Measurements from ENCODE around the gene CHADL. TPM values are rescaled to one million over a fixed set of nuclear protein-coding genes. Genes with fewer than 3 reads are reported as not detected.

The CHADL gene
- total and polyA plus RNA-seq, 9 of the 15 experiments (the other 6 are each of a cell fraction or from before 2014, with no cell fraction given) = not detected

DNA sequence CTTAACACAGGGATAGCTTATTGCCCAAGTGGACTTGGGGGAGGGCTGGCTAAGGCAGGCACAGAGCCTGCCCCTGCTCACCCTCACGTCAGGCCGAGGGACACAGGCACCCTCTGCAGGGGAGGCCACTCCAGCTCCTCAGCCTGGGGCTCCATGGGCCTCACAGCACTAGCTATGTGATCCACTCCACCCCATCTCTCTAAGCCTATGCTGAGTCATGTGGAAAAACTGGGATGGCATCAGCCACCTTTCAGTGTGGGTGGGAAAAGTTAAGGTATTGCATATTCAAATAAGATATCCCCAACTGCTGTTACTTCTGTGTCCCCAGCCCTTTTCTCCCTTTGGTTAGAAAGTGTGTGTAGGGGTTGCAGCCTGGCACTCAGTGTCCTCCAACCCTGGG is 23.0 kb upstream of the CHADL start (continued):
- TF ChIP-seq EWSR1 (IDR thresholded peaks at IDR 0.05; ENCODE audit: borderline replicate concordance, low read depth, partially characterized antibody) = no peak
- TF ChIP-seq, protein P1, sequence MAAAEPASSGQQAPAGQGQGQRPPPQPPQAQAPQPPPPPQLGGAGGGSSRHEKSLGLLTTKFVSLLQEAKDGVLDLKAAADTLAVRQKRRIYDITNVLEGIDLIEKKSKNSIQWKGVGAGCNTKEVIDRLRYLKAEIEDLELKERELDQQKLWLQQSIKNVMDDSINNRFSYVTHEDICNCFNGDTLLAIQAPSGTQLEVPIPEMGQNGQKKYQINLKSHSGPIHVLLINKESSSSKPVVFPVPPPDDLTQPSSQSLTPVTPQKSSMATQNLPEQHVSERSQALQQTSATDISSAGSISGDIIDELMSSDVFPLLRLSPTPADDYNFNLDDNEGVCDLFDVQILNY (CRISPR knock-in tag; IDR thresholded peaks at IDR 0.05) = no peak

DNA sequence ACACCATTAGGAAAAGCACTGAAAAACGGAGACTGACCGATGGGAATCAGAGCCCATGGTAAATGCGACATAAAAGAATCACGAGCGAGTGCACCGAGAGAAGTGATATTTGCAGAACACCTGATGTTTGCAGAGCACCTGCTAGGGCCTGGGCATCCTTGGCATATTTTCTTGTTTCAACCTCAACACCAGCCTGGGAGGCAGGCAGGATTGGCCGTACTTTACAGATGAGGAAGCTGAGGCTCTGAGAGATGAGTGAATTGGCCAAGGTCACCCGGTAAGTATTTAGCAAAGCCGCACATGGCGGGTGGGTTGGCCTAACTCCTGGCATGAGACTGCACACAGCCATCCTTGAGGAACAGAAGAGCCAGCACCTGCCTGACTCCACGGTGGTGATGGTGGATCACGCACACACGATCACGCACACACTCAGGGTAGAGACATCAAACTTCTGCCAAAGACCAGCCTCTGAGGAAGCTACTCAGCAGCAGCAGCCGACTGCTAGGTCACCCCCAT is 21.6 kb upstream of the CHADL start:
- FAIRE-seq = no peak
- WGBS (ENCODE audit: insufficient coverage, low coverage, missing lambda C conversion rate) = 94% methylated on average over 12 of the region's 15 CpGs
- POLR2A ChIA-PET = no interaction called here
- Histone ChIP-seq H4K20me1 (replicated peaks; ENCODE audit: control insufficient read depth, insufficient read depth, low read length) (no peaks in the 10 kb centered on the region), H3K4me1 (replicated peaks in 1 of 2; ENCODE audit: control insufficient read depth in 2 of 2, insufficient read depth in 2 of 2, low read length in 2 of 2) (peaks cover 0 to 5% of the 10 kb centered on the region in 2 experiments; a peak in 1 of 5 replicates), H3K9ac (ENCODE audit: insufficient read depth in 1 of 2, low read depth in 2 of 2, low read length in 2 of 2) (no peak overlapping the region), H3K9me3 (replicated peaks; ENCODE audit: control insufficient read depth, insufficient read depth, low read depth, low read length) (no peaks in the 10 kb centered on the region), H2AFZ (ENCODE audit: low read depth, low read length) (no peak overlapping the region), H3K79me2 (ENCODE audit: control insufficient read depth, insufficient read depth, low read length) (no peaks in the 10 kb centered on the region), H3K4me3 (no peak overlapping the region), H3K9me1 (ENCODE audit: control insufficient read depth, insufficient read depth, low read length) (no peaks in the 10 kb centered on the region), H3K27ac (ENCODE audit: extremely low read depth, low read depth, low read length) (no peak overlapping the region), H3K27me3 (ENCODE audit: control insufficient read depth in 2 of 2, insufficient read depth in 2 of 2, low read length in 2 of 2) (no peaks in the 10 kb centered on the region), H3K4me2 (ENCODE audit: insufficient read depth, low read length) (no peak overlapping the region), H3K36me3 (ENCODE audit: control insufficient read depth, insufficient read depth, low read length) (peaks cover 84% of the 10 kb centered on the region; the same call in 2 of the 3 replicates)
- ATAC-seq = no peak
- DNase-seq (ENCODE audit: extremely low read depth in 1 of 4, low spot score in 3 of 4) = no peak
- no TSS peak for BruUV-seq (replicated peaks)
- intact Hi-C loops (cut with micrococcal nuclease) = no loop called here
- in situ Hi-C loops (cut with MboI) = no loop called here
- CTCF ChIA-PET (ENCODE audit: low intra/inter-chr PET ratio) = no interaction called here
- no peak for TF ChIP-seq PTBP1 (IDR thresholded peaks at IDR 0.05; ENCODE audit: low read depth, low read length)
- TF ChIP-seq TCF3 (CRISPR knock-in tag; IDR thresholded peaks at IDR 0.05) = no peak
- TF ChIP-seq ZKSCAN8 (CRISPR knock-in tag; IDR thresholded peaks at IDR 0.05) = no peak
- TF ChIP-seq, protein P2, sequence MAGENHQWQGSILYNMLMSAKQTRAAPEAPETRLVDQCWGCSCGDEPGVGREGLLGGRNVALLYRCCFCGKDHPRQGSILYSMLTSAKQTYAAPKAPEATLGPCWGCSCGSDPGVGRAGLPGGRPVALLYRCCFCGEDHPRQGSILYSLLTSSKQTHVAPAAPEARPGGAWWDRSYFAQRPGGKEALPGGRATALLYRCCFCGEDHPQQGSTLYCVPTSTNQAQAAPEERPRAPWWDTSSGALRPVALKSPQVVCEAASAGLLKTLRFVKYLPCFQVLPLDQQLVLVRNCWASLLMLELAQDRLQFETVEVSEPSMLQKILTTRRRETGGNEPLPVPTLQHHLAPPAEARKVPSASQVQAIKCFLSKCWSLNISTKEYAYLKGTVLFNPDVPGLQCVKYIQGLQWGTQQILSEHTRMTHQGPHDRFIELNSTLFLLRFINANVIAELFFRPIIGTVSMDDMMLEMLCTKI (IDR thresholded peaks at IDR 0.05; ENCODE audit: partially characterized antibody) = no peak
- no peak for TF ChIP-seq COPS2 (conservative IDR thresholded peaks at IDR 0.05)
- TF ChIP-seq STAT5B (CRISPR knock-in tag; IDR thresholded peaks at IDR 0.05) = no peak
- no peak for TF ChIP-seq ZNF12 (CRISPR knock-in tag; IDR thresholded peaks at IDR 0.05)
- TF ChIP-seq, protein P3, sequence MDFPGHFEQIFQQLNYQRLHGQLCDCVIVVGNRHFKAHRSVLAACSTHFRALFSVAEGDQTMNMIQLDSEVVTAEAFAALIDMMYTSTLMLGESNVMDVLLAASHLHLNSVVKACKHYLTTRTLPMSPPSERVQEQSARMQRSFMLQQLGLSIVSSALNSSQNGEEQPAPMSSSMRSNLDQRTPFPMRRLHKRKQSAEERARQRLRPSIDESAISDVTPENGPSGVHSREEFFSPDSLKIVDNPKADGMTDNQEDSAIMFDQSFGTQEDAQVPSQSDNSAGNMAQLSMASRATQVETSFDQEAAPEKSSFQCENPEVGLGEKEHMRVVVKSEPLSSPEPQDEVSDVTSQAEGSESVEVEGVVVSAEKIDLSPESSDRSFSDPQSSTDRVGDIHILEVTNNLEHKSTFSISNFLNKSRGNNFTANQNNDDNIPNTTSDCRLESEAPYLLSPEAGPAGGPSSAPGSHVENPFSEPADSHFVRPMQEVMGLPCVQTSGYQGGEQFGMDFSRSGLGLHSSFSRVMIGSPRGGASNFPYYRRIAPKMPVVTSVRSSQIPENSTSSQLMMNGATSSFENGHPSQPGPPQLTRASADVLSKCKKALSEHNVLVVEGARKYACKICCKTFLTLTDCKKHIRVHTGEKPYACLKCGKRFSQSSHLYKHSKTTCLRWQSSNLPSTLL (IDR thresholded peaks at IDR 0.05) = no peak
- no peak for TF ChIP-seq RBM15 (IDR thresholded peaks at IDR 0.05; ENCODE audit: insufficient read depth, low read length)
- no peak for TF ChIP-seq GTF2E2 (tag; IDR thresholded peaks at IDR 0.05)
- no peak for TF ChIP-seq KDM4B (IDR thresholded peaks at IDR 0.05; ENCODE audit: borderline replicate concordance in 2 of 2, low read depth in 1 of 2)
- no peak for TF ChIP-seq CBFB (CRISPR knock-in tag; IDR thresholded peaks at IDR 0.05)
- no peak for TF ChIP-seq MYC (IDR thresholded peaks at IDR 0.05; ENCODE audit: low read depth, low read length)
- no peak for TF ChIP-seq MYC (CRISPR knock-in tag; IDR thresholded peaks at IDR 0.05; ENCODE audit: borderline replicate concordance, low read depth)
- TF ChIP-seq ZFPM2 (CRISPR knock-in tag; IDR thresholded peaks at IDR 0.05) = no peak
- TF ChIP-seq IFI16 (CRISPR knock-in tag; IDR thresholded peaks at IDR 0.05) = no peak
